H1 (cell line): ENCODE measurements around the gene FBP1.

Source experiments
- GABPA ChIP-seq: IDR thresholded peaks from 2 replicates; pipeline ENCODE4 v1.6.1; 2011; ENCODE audit warnings: mild to moderate bottlenecking, low read length, moderate library complexity, borderline replicate concordance; ENCODE audit not compliant: insufficient read depth
- KDM5A ChIP-seq: fragments of 200-600 bp; IDR thresholded peaks from 2 replicates; pipeline ENCODE4 v1.7.1; 2012; ENCODE audit warnings: mild to moderate bottlenecking, low read length, inconsistent platforms, mixed read lengths
- POLR2A ChIP-seq, 2 experiments: IDR thresholded peaks; 1 replicate in 1 of 2; 2 replicates in 1 of 2; pipeline ENCODE4 v1.6.1; 2011; ENCODE audit warnings: low read depth in 2 of 2, low read length in 2 of 2, mild to moderate bottlenecking in 2 of 2; ENCODE audit errors: control extremely low read depth in 1 of 2
- POLR2AphosphoS5 ChIP-seq: IDR thresholded peaks from 2 replicates; pipeline ENCODE4 v1.6.1; 2011; ENCODE audit warnings: low read depth, low read length
- SP4 ChIP-seq: IDR thresholded peaks from 2 replicates; pipeline ENCODE4 v1.6.1; 2012; ENCODE audit warnings: low read length, inconsistent platforms
- SRF ChIP-seq: IDR thresholded peaks from 2 replicates; pipeline ENCODE4 v1.6.1; 2011; ENCODE audit warnings: mild to moderate bottlenecking, low read depth, low read length, moderate library complexity
- TF ChIP-seq, protein P1 (sequence below), 3 experiments: IDR thresholded peaks; 1 replicate in 2 of 3; 2 replicates in 1 of 3; pipeline versions ENCODE4 v1.5.1 to v1.6.1; 2011; ENCODE audit warnings: low read length in 3 of 3, mild to moderate bottlenecking in 3 of 3, inconsistent platforms in 2 of 3, low read depth in 1 of 3, moderate library complexity in 1 of 3; ENCODE audit not compliant: insufficient read depth in 1 of 3; ENCODE audit errors: control extremely low read depth in 1 of 3

- TF ChIP-seq, protein P1, sequence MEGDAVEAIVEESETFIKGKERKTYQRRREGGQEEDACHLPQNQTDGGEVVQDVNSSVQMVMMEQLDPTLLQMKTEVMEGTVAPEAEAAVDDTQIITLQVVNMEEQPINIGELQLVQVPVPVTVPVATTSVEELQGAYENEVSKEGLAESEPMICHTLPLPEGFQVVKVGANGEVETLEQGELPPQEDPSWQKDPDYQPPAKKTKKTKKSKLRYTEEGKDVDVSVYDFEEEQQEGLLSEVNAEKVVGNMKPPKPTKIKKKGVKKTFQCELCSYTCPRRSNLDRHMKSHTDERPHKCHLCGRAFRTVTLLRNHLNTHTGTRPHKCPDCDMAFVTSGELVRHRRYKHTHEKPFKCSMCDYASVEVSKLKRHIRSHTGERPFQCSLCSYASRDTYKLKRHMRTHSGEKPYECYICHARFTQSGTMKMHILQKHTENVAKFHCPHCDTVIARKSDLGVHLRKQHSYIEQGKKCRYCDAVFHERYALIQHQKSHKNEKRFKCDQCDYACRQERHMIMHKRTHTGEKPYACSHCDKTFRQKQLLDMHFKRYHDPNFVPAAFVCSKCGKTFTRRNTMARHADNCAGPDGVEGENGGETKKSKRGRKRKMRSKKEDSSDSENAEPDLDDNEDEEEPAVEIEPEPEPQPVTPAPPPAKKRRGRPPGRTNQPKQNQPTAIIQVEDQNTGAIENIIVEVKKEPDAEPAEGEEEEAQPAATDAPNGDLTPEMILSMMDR (IDR thresholded peaks at IDR 0.05; ENCODE audit: control extremely low read depth in 1 of 3, insufficient read depth in 1 of 3, low read depth in 1 of 3, low read length in 3 of 3): no peak
- no peak for TF ChIP-seq GABPA
- TF ChIP-seq SRF: no peak
- no peak for TF ChIP-seq SP4
- no peak for TF ChIP-seq POLR2A (IDR thresholded peaks at IDR 0.05; ENCODE audit: control extremely low read depth in 1 of 2, low read depth in 2 of 2, low read length in 2 of 2)
- TF ChIP-seq KDM5A: no peak
- TF ChIP-seq POLR2AphosphoS5: no peak
Measured at GRCh38 chr9:94663140-94663539, 23.8 kb upstream of the FBP1 start.
